Heart left ventricle (tissue), 16 donors: ENCODE data around the gene CFAP73. TPM values are rescaled to one million over a fixed set of nuclear protein-coding genes. Genes with fewer than 3 reads are reported as not detected.

ENCODE experiments used
- ATAC-seq, 4 donors: fragments of 200-7000 bp; cut with Tn5 transposase; one replicate each; pipeline ENCODE4 v1.9.1; 2020 to 2022; ENCODE audit warnings: moderate library complexity in 4 of 4, mild to moderate bottlenecking in 3 of 4, moderate number of reproducible peaks in 1 of 4
- DNase-seq, 5 donors: peaks; one replicate each; pipeline ENCODE4 v3.0.0-alpha.2; 2020
- H3K27ac ChIP-seq, 12 donors: fragments of 200-600 bp; sonication (generic) in 4 of 12; one replicate each; pipeline versions ENCODE4 v1.5.0 to v1.8.0; 2016 to 2022; ENCODE audit warnings: mild to moderate bottlenecking in 2 of 12
- H3K27me3 ChIP-seq, 9 donors: fragments of 200-600 bp; sonication (generic) in 2 of 9; one replicate each; pipeline versions ENCODE4 v1.5.1 to v1.8.0; 2016 to 2022; ENCODE audit warnings: mild to moderate bottlenecking in 3 of 9
- H3K36me3 ChIP-seq, 9 donors: fragments of 200-600 bp; sonication (generic) in 2 of 9; one replicate each; pipeline versions ENCODE4 v1.5.0 to v1.8.0; 2018 to 2022; ENCODE audit warnings: mild to moderate bottlenecking in 2 of 9
- H3K4me1 ChIP-seq, 12 donors: fragments of 200-600 bp; sonication (generic) in 4 of 12; one replicate each; pipeline versions ENCODE4 v1.5.0 to v1.8.0; 2016 to 2022; ENCODE audit warnings: mild to moderate bottlenecking in 3 of 12
- H3K4me3 ChIP-seq, 12 donors: fragments of 200-600 bp; sonication (generic) in 4 of 12; one replicate each; pipeline versions ENCODE4 v1.5.0 to v1.8.0; 2017 to 2022; ENCODE audit warnings: mild to moderate bottlenecking in 9 of 12, moderate library complexity in 4 of 12
- H3K9me3 ChIP-seq, 12 donors: fragments of 200-600 bp; sonication (generic) in 4 of 12; one replicate each; pipeline versions ENCODE4 v1.5.0 to v1.8.0; 2016 to 2022; ENCODE audit warnings: mild to moderate bottlenecking in 1 of 12
- POLR2A ChIP-seq, 2 donors: fragments of 450-650 bp; IDR thresholded peaks; one replicate each; pipeline ENCODE4 v1.6.1; 2017; ENCODE audit warnings: antibody characterized with exemption in 2 of 2, mild to moderate bottlenecking in 2 of 2, moderate library complexity in 2 of 2
- WGBS, 4 donors: extraction: QIAGEN DNeasy Blood & Tissue Kit in 2 of 4; methylation state at CpG; one replicate each; pipeline versions ENCODE4 v1.1.5 to v1.1.7; 2013 to 2018; 5-methylcytosine and 5-hydroxymethylcytosine counted together
- intact Hi-C, 10 donors: fragments of 100-400 bp; cut with DNase I; formaldehyde crosslinking; loops; one replicate each; pipeline versions ENCODE4 v1.11.1 to v1.14.2; 2022
- polyA plus RNA-seq, 2 donors: library from polyadenylated mRNA; stranded (reverse); fragments of 200-250 nt; gene quantifications; one replicate each; pipeline ENCODE4 v1.2.3, GENCODE V29; 2013
- total RNA-seq, 9 donors: library from RNA; depleted of rRNA in 2 of 9; stranded (reverse); fragments of >200 nt in 2 of 9; fragmentation: NEBNext Ultra II Directional in 3 of 9; extraction: Animal tissue kit (Norgen Biotek cat#: 25700) in 3 of 9; gene quantifications; one replicate each; pipeline versions ENCODE4 v1.1.0 to v1.2.4, GENCODE V29; 2016 to 2023
- TF ChIP-seq, protein P1 (sequence below), 12 donors: fragments of 200-600 bp; sonication (generic) in 4 of 12; IDR thresholded peaks; one replicate each; pipeline versions ENCODE4 v1.5.0 to v1.8.0; 2018 to 2022; ENCODE audit warnings: antibody characterized with exemption in 12 of 12, mild to moderate bottlenecking in 5 of 12
- donor health status: ischemic (EF 13 %, LVEDD 7.1; RV severe dilation, severe dysfunction).
- donor health status: healthy with polysubstance abuse.
- donor health status: DM: no; HTN: yes; CAD: no.
- donor health status: DM: no; HTN: no; CAD: no.
- donor health status: ischemic (EF 25% LVEDD 6.9; RV normal size, moderate dysfunction).
- donor health status: ischemic (EF 25% LVEDD 5.7; RV mildly dilated, moderate dysfunction).
- donor health status: healthy.
- donor health status: DM: yes; HTN: yes; CAD: no.
- donor health status: ischemic (EF 35%, LVEDD 5.7; RV mildly dilated, moderate dysfunction).
- donor health status: nonischemic (EF 11% LVEDD 7.7; RV severe dilation, severe dysfunction).
- donor health status: DM: yes; HTN: yes; CAD: no.
- donor health status: PGD.
- donor health status: ischemic (EF 29% LVEDD 5.4; RV normal size, mild dysfunction).
- donor health status: nonischemic (EF 23%, LVEDD 6.1; RV moderate dilation, normal function).

The CFAP73 gene
- total and polyA plus RNA-seq, 11 donors = 0.04 to 0.11 TPM; not detected in 9

DNA sequence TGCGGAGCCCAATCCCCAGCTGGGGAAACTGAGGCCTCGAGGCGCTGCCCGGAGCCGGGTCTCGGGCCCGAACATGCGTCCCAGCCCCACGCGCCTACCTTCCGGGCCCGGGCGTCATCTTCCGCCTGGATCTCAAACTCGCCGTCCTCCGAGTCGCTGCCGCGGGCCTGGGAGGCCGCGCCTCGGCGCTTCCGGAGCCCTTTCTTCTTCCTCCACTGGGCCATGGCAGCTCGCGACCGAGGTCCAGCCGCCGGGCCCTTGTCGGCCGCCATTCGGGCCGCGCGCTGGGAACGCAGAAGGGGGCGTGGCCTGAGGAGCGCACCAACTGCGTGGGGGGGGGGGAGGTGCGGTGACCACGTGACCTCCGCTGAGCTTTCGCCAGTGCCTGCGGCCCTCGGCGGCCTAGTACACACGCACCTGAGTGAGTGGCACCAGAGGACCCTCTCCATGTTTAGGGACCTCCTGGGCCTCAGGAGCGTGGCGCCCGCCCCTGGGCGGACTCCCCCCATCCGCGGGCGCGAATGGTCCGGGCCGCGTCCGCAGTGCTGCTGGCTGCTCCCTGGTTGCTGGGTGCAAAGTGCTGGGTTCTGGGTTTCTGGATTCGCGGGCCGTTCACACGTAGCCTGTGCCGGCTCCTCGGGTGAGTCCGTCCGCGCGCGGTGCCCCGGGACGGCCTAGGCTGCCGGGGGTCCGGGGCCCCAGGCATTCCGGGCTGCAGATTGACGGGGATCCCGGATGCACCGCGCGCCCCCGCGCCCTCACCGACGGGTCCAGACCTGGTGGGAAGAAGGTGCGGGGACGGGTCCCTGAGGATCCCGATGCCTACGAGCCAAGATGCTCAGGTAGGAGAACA lies 35.9 kb downstream of the CFAP73 start, which contains the start of the genes DDX54 and RITA1:
Gene DDX54, minus strand, starts transcription at position 299 of the 853 bp plus-strand sequence. Its CDS starts 27 bp downstream, at position 272.
Gene RITA1, plus strand, starts transcription at position 542 of the 853 bp plus-strand sequence. CDS start 1,026 bp downstream, outside the sequence.
- 0% methylated on average over 11 to 89 of the region's 89 CpGs for WGBS, 4 donors
- no peaks in the 10 kb centered on the region for H3K27me3 ChIP-seq
- ATAC-seq (peak; percentile 71 to 89 (median 88)), DNase-seq (peak; percentile 78 to 90 (median 85))
- peaks cover 0 to 28% (median 14%) of the 10 kb centered on the region in 9 donors for H3K36me3 ChIP-seq
- TF ChIP-seq, protein P1, sequence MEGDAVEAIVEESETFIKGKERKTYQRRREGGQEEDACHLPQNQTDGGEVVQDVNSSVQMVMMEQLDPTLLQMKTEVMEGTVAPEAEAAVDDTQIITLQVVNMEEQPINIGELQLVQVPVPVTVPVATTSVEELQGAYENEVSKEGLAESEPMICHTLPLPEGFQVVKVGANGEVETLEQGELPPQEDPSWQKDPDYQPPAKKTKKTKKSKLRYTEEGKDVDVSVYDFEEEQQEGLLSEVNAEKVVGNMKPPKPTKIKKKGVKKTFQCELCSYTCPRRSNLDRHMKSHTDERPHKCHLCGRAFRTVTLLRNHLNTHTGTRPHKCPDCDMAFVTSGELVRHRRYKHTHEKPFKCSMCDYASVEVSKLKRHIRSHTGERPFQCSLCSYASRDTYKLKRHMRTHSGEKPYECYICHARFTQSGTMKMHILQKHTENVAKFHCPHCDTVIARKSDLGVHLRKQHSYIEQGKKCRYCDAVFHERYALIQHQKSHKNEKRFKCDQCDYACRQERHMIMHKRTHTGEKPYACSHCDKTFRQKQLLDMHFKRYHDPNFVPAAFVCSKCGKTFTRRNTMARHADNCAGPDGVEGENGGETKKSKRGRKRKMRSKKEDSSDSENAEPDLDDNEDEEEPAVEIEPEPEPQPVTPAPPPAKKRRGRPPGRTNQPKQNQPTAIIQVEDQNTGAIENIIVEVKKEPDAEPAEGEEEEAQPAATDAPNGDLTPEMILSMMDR (IDR thresholded peaks at IDR 0.05) = no peak
- TF ChIP-seq POLR2A (IDR thresholded peaks at IDR 0.05) = peak in 1 of 2 donors; percentile 39
- intact Hi-C loops = loop anchor here in 2 of 10 donors (1.0 to 5.0 kb wide), 2 partner anchors 36 to 172 kb away; partner anchors contain the start of genes PLBD2 (in 1 of the 2) and TPCN1 (in 1 of the 2)
- peak within 1 kb of the TSS; percentile 73 to 100 (median 96) for H3K4me3 ChIP-seq
- H3K9me3 ChIP-seq = no peaks in the 10 kb centered on the region
- peak within 1 kb of the TSS; percentile 86 to 98 (median 95) for H3K27ac ChIP-seq
- H3K4me1 ChIP-seq = peaks cover 0 to 33% (median 21%) of the 10 kb centered on the region in 12 donors

DNA sequence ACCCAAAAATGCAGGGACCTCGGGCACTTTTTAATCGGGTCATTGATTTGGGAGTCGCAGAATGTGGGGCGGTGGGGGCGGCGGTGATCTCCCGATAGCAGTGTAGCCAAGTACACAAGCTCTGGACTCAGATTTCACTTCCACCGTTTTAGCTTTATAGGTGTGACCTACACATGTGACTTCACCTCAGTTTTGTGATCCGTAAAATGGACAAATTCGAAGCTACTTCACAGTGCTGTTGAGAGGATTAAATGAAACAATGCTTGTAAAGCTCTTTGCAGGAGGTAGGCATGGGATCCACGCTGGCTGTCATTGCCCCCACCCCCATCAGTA lies 36.5 kb downstream of the CFAP73 start:
- Histone ChIP-seq H3K27ac (peak overlapping the region in 9 of 12 donors; percentile 86 to 98 (median 95)), H3K4me3 (peak overlapping the region; percentile 73 to 100 (median 96)), H3K36me3 (peaks cover 0 to 28% (median 13%) of the 10 kb centered on the region in 9 donors), H3K4me1 (peaks cover 0 to 33% (median 21%) of the 10 kb centered on the region in 12 donors), H3K27me3 (no peaks in the 10 kb centered on the region), H3K9me3 (no peaks in the 10 kb centered on the region)
- intact Hi-C loops = loop anchor here in 1 of 10 donors (5.0 kb wide), 1 partner anchor 171 kb away; the partner anchor contains the start of gene PLBD2
- WGBS, 4 donors = 11 to 15% (median 12%) methylated on average over 11 of the region's 11 CpGs
- no peak for ATAC-seq
- DNase-seq = no peak
- TF ChIP-seq, protein P1 (IDR thresholded peaks at IDR 0.05) = no peak
- TF ChIP-seq POLR2A (IDR thresholded peaks at IDR 0.05) = no peak

DNA sequence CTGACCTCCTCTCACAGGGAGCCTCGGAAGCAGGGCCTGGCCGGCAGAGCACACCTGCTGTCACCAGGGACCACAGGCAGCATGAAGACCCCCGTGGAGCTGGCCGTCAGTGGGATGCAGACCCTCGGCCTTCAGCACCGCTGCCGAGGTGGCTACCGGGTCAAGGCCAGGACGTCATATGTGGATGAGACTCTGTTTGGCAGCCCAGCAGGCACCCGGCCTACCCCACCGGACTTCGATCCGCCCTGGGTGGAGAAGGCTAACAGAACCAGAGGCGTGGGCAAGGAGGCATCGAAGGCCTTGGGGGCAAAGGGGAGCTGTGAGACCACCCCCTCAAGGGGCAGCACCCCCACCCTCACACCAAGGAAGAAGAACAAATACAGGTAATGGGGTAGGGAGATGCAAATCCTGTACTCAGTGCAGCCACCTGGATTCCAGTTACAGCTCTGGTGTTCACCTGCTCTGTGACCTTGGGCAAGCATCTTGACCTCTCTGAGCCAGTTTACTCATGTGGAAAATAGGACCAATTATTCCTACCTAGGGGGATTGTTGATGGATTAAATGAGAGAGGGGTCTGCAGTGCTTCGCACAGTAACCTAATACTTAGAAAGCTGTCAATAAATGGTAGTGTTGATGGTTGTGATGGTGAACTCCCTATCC lies 37.3 kb downstream of the CFAP73 start:
- TF ChIP-seq, protein P1 (IDR thresholded peaks at IDR 0.05) = no peak
- TF ChIP-seq POLR2A (IDR thresholded peaks at IDR 0.05) = no peak
- intact Hi-C loops = loop anchor here in 1 of 10 donors (5.0 kb wide), 1 partner anchor 171 kb away; the partner anchor contains the start of gene PLBD2
- Histone ChIP-seq H3K4me3 (peak overlapping the region in 8 of 12 donors; percentile 73 to 99 (median 93)), H3K9me3 (no peaks in the 10 kb centered on the region), H3K4me1 (peaks cover 0 to 36% (median 21%) of the 10 kb centered on the region in 12 donors), H3K27ac (peak overlapping the region in 2 of 12 donors; percentile 95 to 96), H3K36me3 (peaks cover 0 to 36% (median 20%) of the 10 kb centered on the region in 9 donors), H3K27me3 (no peaks in the 10 kb centered on the region)
- DNase-seq (no peak), ATAC-seq (no peak)
- 84 to 95% (median 87%) methylated on average over 15 to 16 of the region's 16 CpGs for WGBS, 4 donors
